Heart left ventricle (tissue), 13 donors: ENCODE data around the gene PARP8.

ENCODE experiments used
- CTCF ChIP-seq, 12 donors: fragments of 200-600 bp; sonication (generic) in 4 of 12; IDR thresholded peaks; one replicate each; pipeline versions ENCODE4 v1.5.0 to v1.8.0; 2018 to 2022; ENCODE audit warnings: antibody characterized with exemption in 12 of 12, mild to moderate bottlenecking in 5 of 12
- POLR2A ChIP-seq, 2 donors: fragments of 450-650 bp; IDR thresholded peaks; one replicate each; pipeline ENCODE4 v1.6.1; 2017; ENCODE audit warnings: antibody characterized with exemption in 2 of 2, mild to moderate bottlenecking in 2 of 2, moderate library complexity in 2 of 2
- donor health status: ischemic (EF 13 %, LVEDD 7.1; RV severe dilation, severe dysfunction).
- donor health status: DM: no; HTN: yes; CAD: no.
- donor health status: DM: no; HTN: no; CAD: no.
- donor health status: ischemic (EF 25% LVEDD 6.9; RV normal size, moderate dysfunction).
- donor health status: ischemic (EF 25% LVEDD 5.7; RV mildly dilated, moderate dysfunction).
- donor health status: ischemic (EF 35%, LVEDD 5.7; RV mildly dilated, moderate dysfunction).
- donor health status: nonischemic (EF 11% LVEDD 7.7; RV severe dilation, severe dysfunction).
- donor health status: DM: yes; HTN: yes; CAD: no.
- donor health status: PGD.
- donor health status: ischemic (EF 29% LVEDD 5.4; RV normal size, mild dysfunction).
- donor health status: nonischemic (EF 23%, LVEDD 6.1; RV moderate dilation, normal function).

- TF ChIP-seq POLR2A (IDR thresholded peaks at IDR 0.05) (no peak), CTCF (IDR thresholded peaks at IDR 0.05) (no peak)
Observed at GRCh38 chr5:50766967-50767366, 100.5 kb downstream of the PARP8 start.
